Activated CD4-positive, alpha-beta T cell treated with anti-CD3 and anti-CD28 coated beads, Interleukin-10, Interleukin-2, amounts not matched to agents 100 ng/mL and 50 ng/mL, durations not matched to agents 16 hours and 8 hours (primary cell): ENCODE measurements around the gene C10orf67.
A peak's percentile ranks its signal among the peaks of the same experiment; 100 is the strongest.
"Not testable (repeated sequence)": the region's sequence is repeated elsewhere in the genome, so short reads cannot be mapped to it uniquely, and the experiment has no call there.

Experiments used
- DNase-seq: peaks from one replicate; pipeline ENCODE4 v3.0.0-alpha.2; 2020

C10orf67 gene

DNA sequence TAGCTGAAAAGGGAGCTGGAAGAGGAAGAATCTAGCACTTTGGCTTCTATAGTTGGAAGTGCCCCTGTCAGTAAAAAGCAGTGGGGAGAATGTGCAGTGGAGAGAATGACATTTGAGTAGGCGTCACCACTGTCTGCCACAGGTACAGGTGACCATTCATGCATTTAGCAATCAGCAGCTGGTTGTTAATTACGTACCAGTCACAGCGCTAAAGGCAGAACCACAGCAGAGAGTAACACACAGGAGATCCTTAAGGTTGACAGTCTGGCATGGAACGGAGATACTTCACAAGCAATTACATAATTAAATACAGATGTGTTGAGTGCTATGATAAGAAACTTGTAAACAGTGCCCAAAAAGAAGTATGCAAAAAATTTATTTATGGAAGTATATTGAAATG is 24.8 kb downstream of the C10orf67 start:
- DNase-seq, result no peak

DNA sequence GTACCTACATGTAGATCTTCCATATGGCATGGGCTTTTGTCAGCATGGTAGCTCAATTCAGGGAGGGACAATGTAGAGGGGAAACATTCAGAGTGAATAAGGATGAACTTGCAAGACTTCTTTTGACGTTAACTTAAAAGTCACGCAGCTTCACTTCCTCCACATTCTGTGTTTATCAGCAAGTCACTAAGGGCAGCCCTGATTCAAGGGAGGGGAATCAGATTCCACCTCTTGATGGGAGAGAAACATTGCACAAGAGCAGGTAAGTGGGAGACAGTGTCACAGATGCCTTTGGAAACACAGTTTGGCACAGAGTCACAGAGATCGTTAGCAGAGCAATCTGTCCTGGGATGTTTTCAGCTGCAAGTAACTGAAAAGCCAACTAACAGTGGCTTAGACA is 26.2 kb downstream of the C10orf67 start:
- no peak for DNase-seq

- DNase-seq, result no peak
Observed at GRCh38 chr10:23317416-23317815, 27.2 kb downstream of the C10orf67 start.

DNA sequence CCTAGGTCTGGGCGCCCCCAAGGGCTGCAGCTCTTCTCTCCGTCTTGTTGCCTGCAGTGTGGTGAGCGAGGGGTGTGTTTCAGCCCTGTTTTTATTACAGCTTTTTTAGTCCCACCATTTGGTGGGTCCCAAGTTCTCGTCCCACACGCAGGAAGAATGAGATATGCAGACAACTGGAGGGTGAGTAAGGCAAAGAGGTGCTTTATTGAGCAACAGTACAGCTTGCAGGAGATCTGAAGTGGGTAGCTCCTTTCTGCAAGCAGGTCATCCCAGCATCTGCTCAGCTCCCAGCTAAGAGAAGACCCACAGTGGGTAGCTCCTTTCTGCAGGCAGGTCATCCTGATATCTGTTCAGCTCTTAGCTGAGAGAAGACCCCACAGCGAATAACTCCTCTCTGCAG is 28.2 kb downstream of the C10orf67 start:
- DNase-seq, result no peak

- DNase-seq, result no peak
Observed at GRCh38 chr10:23315966-23316365, 28.6 kb downstream of the C10orf67 start.

DNA sequence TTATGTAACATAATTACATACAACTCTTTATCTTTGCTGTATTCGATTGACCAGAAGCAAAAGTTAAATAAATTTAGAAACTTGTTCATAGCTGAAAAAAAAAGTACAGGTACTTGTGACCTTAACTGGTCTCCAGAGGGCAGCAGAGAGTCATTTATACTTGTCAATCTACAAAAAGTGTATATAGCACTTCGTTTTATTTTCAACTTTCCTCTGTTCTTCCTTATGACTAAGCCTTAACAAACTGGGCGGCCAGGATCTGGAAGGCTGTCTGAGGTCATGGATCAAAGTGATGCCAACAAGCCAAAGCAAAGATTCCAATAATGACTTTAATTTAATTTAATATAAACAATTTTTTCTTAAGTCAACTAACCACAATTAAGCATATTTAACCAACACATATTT is 29.8 kb downstream of the C10orf67 start:
- peak; percentile 77 for DNase-seq

DNA sequence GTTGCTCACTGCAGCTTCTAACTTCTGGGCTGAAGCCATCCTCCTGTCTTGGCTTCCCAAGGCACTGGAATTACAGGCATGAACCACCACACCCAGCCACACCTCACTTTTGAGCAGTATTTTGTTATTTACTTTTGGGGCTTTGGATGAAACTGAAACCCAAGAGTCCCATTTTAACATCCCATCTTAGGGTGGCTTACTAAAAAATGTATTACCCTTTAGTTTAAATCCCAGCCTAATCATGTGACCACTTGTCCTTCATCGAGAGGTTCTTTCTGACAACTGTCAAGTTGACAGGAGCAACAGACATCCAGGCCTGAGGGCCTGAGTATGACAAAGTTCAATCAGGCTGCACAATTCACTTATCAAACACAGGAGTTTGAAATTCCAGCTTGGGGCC is 33.6 kb downstream of the C10orf67 start:
- no peak for DNase-seq

DNA sequence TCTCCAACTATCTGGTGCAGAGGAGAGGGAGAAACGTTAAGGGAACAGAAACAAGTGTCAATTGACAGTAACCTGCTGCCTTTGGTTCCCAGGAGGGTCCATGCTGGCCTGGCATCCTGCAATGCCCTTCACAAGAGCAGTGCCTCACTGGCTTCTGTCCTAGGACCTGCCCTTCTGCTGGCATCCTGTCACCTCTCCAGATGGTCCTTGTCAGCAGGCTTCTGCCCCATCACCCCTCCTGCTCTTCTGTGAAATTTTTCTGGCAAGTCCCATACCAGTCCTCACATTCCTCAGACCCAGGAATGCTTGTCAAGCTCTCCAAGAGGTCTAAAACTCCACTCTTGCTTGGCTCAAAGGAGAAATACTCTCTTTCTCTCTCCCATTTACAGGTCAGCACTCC is 34.2 kb downstream of the C10orf67 start:
- DNase-seq, result no peak

DNA sequence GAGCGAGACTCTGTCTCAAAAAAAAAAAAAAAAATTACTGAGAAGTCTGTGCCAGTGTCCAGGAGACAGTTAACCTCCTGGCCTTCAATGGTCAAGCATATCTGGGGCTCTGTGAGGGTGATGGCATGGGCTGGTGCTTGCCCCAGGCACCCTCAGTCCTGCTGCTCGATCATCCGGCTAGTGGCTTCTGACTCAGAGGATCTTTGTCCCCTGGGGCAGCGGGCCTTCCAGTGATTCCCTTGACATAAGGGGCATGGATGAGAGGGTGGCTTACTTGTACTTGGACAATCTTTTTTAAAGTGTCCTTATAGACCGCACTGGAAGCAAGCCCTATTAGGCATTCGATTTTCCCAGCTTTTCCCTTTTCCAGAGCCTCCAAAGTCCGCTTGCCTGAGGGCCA is 44.6 kb downstream of the C10orf67 start:
- DNase-seq, result not testable (repeated sequence)

DNA sequence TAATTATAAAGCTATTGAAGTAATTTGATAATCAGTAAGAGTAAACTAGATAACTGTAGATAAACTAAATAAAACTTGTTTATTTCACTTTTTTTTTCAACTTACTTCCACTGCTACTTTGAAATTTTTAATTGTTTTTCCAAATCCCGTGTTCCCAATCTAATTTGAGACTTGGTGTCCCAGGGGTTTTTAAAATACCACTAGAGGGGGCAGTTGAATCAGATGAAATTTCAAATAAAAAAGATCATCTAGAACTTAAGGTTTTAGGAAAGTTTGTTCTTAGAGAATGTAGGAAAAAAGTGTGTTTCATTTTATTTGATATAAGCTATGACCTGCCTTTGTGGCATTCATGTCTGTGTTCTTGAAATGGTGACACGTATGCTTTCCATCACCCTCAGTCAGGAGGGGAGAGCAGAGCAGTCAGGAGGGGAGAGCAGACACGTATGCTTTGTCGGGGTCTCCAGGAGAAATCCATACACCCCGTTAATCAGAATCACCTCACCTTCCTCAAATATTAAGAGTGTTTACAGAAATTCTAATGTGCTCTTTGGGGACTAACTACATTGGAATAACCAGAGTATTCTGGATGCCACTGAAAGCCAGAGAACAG is 49.9 kb downstream of the C10orf67 start:
- no peak for DNase-seq

DNA sequence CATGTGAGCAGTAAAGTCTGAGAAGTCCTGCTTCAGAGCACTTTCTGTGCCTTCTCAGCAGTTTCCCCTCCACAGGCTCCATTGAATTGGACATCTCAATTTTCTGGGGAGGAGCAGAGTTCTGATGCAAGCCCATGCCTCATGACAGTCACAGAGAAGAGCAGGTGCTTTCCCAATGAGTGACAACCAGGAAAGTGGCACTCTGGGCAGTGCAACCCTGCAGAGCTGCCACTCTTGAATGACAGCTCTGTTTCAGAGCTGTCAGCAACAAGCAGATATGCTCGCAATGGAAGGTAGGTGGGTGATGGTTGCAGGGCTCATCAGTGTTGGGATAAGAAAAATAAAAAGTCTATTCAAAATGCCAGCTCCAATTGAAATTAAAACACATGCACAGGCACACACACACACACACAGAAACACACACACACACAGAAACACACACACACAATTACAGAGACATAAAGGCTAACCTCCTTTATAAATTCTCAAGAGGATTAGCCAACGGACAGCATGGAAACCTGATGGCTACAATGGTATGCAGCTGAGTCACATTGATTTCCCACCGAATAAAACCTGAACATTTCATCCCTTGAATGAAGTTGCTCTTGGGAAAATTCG is 50.5 kb downstream of the C10orf67 start:
- DNase-seq, result no peak

DNA sequence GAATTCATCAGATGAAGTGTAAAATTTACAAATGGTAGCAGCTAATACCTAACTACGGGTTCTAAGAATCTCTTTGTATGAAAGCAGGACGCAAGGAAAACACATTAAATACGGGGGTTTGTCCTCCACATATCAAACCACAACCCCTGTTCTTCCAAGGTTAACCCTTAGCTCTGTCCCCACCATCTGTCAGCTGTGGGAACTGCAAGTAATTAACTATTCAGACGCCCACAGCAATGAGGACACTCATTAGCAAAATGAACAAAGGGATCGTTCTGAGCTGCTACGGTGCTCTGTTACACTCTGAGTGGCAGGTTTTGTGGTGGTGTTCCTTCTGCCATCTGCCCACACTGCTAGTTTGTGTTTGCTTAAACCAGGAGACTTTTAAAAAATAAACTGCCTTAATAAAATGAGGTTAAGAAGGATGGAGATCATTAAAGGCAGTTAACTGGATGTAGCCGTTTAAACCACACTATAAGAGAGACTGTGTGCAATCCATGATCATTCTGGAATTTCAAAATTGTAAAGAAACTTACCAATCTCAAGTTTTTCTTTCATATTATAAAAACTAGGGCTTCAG is 51.4 kb downstream of the C10orf67 start:
- DNase-seq, result peak; percentile 66

DNA sequence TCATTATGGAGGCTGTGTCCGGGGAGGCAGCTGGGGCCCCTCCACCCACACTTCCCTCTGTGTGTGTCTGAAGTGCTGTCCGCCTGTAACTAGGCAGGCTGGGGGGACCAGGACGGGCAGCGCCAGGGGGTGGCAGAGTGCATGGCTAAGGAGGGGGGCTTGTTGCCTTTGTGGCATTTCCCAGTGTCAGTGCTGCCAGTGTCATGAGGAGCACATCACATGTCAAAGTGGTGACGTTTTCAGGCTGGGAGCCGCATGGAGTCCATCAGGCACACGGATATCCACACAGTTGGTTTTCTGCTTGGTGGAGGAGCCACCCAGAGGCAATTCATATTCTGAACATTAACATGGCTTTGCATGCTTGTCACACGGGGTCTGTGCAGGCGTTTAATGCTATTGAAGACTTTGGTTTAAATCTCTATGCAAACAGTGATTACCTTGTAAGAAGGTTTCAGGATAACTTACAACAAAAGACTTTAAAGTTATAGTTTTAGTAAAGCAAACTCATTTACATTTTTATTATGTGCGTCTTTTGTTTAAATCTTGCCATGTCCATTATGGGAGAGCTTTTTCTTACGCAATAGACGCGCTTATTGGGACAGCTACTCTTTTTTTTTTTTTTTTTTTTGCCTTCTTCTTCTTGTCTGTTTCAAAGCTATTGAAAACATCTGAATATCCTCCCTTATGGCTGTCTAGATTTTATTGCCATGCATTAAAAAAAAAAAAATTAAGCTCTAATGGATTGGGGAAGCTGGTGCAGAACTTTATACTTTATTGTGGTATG is 52.9 kb downstream of the C10orf67 start:
- no peak for DNase-seq

DNA sequence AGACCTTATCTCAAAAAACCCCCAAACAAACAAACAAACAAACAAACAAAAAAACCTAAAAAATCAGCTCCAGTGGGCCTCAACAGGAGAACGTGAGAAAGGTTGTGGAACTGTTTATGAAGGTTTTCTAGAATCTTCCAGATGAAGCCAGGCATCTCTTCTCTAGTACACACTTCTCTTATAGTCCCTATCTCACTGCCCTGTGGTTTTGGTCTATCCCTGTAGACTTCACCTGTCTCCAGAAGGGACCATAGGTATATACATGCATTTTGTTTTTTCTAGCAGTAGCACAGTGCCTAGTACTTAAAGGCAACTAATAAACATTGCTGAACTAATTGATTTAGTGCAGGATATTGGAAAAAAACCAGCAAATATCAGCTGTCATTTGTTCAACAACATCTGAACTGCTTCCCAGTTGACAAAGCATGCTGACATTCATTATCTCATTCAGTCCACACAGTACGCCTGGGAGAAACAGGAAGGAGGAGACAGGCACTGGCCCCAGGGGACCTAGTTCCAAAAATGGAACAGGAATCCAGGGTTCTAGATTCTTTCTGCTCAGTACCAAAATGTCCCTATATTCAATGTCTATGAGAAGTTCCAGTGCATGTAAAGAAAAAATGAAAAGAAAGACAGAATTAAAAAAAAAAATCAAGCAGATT is 59.8 kb downstream of the C10orf67 start:
- no peak for DNase-seq

DNA sequence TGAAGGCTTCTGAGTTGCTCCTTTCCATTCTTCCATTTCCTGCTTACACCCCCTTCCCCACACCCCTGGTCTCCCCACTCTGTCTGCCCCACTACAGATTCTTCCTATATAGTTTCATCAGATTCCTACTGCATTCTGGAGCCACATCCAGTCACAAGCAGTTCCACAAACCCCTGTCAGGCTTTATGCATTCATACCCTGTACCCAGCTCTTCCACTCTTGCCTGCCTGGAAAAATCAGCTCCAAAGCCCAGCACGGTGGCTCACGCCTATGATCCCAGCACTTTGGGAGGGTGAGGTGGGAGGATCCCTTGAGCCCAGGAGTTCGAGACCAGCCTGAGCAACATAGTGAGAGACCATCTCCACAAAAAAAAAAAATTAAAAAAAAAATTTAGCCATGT is 60.4 kb downstream of the C10orf67 start:
- no peak for DNase-seq

DNA sequence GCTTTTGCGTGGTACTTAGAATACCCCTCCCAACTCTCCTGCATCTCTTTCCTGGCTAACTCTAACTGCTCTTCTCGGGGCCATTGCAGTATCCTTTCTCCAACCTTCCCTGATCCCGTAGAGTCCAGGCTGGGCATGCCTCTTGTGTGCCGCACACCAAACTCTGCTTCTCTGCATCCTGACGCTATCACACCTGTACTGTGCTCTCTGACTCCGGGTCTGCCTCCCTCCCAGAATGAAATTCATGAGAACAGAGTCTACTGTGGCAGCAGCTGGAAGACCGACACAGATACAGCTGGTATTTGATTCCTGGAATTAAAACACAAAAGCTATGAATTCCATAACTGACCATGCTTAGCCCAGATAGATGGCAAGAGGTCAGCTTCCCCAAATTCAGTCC is 60.9 kb downstream of the C10orf67 start:
- DNase-seq, result no peak

- DNase-seq, result no peak
Observed at GRCh38 chr10:23281044-23281433, 63.6 kb downstream of the C10orf67 start.

DNA sequence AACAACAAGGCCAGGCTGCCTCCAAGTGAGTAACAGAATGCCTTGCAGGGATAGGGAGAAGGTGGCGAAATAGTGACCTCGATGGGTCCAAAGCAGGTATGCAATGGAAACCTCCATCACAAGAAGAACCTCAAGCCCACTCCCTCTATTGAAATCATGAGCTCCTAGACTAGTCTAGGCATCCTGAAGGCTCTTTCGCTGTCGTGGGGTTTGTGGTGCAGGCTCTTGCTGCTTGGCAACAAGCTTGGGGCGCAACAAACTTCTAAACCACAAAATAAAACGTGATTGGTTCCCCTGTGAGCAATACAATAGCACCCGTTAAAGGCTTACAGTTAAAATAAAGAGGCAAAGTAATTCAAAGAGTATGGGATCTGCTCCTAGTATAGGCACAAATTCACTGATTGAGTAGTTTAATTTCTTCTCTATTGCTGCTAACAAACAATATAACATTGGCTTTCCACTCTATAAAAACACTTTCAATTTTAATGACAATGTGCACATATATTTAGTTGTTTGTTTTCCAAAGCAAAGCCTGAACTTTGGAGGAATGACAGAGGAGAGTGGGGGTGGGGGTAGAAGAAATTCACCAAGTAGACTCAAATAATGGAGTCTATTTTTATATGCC is 64.1 kb downstream of the C10orf67 start:
- DNase-seq, result peak; percentile 4

DNA sequence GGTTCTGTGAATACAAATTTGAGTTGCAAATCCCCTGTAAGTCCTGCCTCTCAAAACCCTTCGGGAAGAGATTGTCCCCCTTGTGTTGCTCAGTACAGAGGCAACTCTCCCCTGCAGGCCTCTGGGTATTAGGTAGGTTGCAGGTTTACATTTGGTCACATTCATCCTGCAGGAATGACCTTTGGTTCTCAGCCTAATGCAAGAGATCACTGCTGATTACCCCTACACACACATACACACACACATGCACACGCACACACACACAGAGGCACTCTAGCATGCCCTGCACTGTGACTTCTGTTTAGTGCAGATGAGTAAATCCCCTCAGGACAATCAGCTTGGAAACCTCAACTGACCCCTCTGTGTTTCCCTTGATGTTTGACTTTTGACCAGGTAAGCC is 69.2 kb downstream of the C10orf67 start:
- no peak for DNase-seq

- DNase-seq, result not testable (repeated sequence)
Observed at GRCh38 chr10:23274179-23274578, 70.4 kb downstream of the C10orf67 start.

- DNase-seq, result no peak
Observed at GRCh38 chr10:23270531-23270930, 74.1 kb downstream of the C10orf67 start.

DNA sequence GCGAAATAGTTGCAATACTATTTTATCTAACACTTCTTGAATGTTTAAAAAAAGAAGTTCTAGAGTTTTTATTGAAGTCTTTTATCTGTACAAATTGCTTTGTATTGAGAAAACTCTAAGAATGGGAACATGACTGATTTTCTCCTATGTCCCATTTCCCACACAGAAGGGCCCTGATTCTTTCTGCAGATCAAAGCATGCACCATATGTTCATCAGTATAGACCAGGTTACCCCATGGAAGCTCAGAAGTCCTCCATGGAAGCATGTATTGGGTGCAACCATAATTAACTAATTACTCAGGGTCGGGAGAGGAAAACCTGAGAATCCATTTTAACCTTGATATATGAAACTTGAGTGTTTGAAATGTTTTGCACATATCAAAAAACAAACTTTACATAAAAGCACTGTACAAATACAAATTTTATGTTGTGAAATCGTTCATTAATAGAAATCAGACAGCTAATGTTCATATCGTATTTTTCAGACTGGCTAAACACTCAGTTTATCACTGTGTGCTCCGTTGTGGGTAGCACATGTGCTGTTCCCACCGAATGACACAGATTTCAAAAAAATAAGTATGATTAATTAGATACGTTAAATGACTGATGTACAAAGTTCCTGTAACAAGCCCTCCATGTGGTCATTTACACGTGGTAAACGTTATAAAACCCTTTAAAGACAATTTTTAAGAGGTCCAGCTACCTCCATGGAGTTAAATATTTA is 81.0 kb downstream of the C10orf67 start:
- DNase-seq, result no peak
